ENCODE results near the gene GLI1.

GRCh38 chr12:57511588-57512325 lies 52.2 kb downstream of the GLI1 start:
- TF ChIP-seq POLR2AphosphoS5 (IDR thresholded peaks at IDR 0.05), result no peak
- TF ChIP-seq, protein P1, sequence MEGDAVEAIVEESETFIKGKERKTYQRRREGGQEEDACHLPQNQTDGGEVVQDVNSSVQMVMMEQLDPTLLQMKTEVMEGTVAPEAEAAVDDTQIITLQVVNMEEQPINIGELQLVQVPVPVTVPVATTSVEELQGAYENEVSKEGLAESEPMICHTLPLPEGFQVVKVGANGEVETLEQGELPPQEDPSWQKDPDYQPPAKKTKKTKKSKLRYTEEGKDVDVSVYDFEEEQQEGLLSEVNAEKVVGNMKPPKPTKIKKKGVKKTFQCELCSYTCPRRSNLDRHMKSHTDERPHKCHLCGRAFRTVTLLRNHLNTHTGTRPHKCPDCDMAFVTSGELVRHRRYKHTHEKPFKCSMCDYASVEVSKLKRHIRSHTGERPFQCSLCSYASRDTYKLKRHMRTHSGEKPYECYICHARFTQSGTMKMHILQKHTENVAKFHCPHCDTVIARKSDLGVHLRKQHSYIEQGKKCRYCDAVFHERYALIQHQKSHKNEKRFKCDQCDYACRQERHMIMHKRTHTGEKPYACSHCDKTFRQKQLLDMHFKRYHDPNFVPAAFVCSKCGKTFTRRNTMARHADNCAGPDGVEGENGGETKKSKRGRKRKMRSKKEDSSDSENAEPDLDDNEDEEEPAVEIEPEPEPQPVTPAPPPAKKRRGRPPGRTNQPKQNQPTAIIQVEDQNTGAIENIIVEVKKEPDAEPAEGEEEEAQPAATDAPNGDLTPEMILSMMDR (IDR thresholded peaks at IDR 0.05), result no peak
